Measurements from ENCODE around the gene TBL1X. TPM values are rescaled to one million over a fixed set of nuclear protein-coding genes. Genes with fewer than 3 reads are reported as not detected.

The TBL1X gene
- total and polyA plus RNA-seq, 2 of the 8 experiments (the other 6 are each of a cell fraction or from before 2014, with no cell fraction given), result 13.3 to 25.6 TPM

DNA sequence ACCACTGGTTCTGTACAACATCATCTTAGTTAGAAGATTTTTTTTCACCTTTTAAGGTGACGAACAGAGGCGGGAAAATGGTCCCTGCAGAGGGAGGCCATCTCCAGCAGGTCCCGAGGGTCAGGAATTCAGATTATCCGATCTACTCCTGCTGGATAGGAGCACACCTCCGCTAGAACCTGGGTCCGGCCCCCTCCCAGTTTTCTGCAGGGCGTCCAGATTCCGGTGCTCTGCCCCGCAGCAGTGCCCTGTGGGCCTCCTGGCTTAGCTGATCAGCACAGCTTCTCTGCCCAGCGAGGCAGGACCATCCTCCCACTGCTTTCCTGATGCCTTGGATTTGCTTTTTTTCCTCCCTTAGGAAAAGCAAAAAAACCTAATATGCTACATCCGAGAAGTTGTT, 2.3 kb downstream of the TBL1X start:
- no peak overlapping the region for H2BK12ac ChIP-seq (ENCODE audit: low read depth, low read length)
- peaks cover 10% of the 10 kb centered on the region; the same call in 1 of the 2 replicates for H3K23me2 ChIP-seq (ENCODE audit: low read depth, low read length)
- ChIA-PET CTCF (ENCODE audit: partially characterized antibody) (no interaction called here), POLR2A (ENCODE audit: partially characterized antibody) (no interaction called here)
- no peak overlapping the region for H3K18ac ChIP-seq (ENCODE audit: extremely low read depth, low read length)
- no peak overlapping the region for H3K14ac ChIP-seq (ENCODE audit: insufficient read length)
- H3K9me3 ChIP-seq (ENCODE audit: insufficient read depth in 2 of 2, low read depth in 1 of 2, low read length in 1 of 2), result no peaks in the 10 kb centered on the region
- no peak overlapping the region for H4K5ac ChIP-seq (ENCODE audit: insufficient read length, low read depth, low read length)
- H3K27ac ChIP-seq (ENCODE audit: low read depth, low read length), result no peak overlapping the region
- H3K9ac ChIP-seq (replicated peaks in 1 of 4; ENCODE audit: extremely low read depth in 1 of 4, low read depth in 3 of 4, low read length in 3 of 4), result no peak overlapping the region
- peak overlapping the region in 2 of 4 experiments; percentile 70 to 73; a peak in 3 of 8 replicates for H3K4me3 ChIP-seq (ENCODE audit: extremely low read depth in 1 of 4, insufficient read depth in 2 of 4, low read depth in 3 of 4, low read length in 4 of 4)
- H4K91ac ChIP-seq (replicated peaks; ENCODE audit: insufficient read length, low read length), result no peak overlapping the region
- no peak for FAIRE-seq
- H2AK5ac ChIP-seq (ENCODE audit: low read depth, low read length), result no peak overlapping the region
- 36% methylated on average over 11 of the region's 11 CpGs; no CpG with 5 or more reads in 1 of the 2 experiments for WGBS, 2 experiments (ENCODE audit: extremely low coverage in 1 of 2, insufficient coverage in 1 of 2, insufficient read length in 1 of 2, insufficient replicate concordance in 2 of 2, low coverage in 1 of 2, low lambda C conversion rate in 2 of 2, missing lambda C conversion rate in 1 of 2)
- no peak overlapping the region for H2BK15ac ChIP-seq (ENCODE audit: low read length)
- H2BK120ac ChIP-seq (replicated peaks; ENCODE audit: low read depth, low read length), result no peak overlapping the region
- no peak overlapping the region for H2BK20ac ChIP-seq (ENCODE audit: low read length)
- no peak overlapping the region for H2AFZ ChIP-seq (ENCODE audit: low read length)
- H3K27me3 ChIP-seq (replicated peaks in 1 of 4; ENCODE audit: control insufficient read depth in 3 of 4, extremely low read depth in 1 of 4, insufficient read depth in 3 of 4, low read length in 3 of 4), result no peaks in the 10 kb centered on the region
- H3K79me2 ChIP-seq (ENCODE audit: control insufficient read depth in 1 of 2, insufficient read depth in 2 of 2, low read length in 2 of 2), result peaks cover 0 to 56% of the 10 kb centered on the region in 2 experiments; a peak in 2 of 4 replicates
- no peaks in the 10 kb centered on the region for H3K79me1 ChIP-seq (ENCODE audit: low read depth, low read length)
- peaks cover 0 to 10% (median 3%) of the 10 kb centered on the region in 4 experiments; a peak in 2 of 7 replicates for H3K4me1 ChIP-seq (replicated peaks in 1 of 4; ENCODE audit: control insufficient read depth in 3 of 4, insufficient read depth in 4 of 4, low read length in 3 of 4)
- H4K20me1 ChIP-seq (replicated peaks in 1 of 2; ENCODE audit: control insufficient read depth in 1 of 2, insufficient read depth in 2 of 2, low read length in 2 of 2), result peaks cover 0 to 4% of the 10 kb centered on the region in 2 experiments
- H2BK5ac ChIP-seq (ENCODE audit: low read depth, low read length), result no peak overlapping the region
- no peak overlapping the region for H4K8ac ChIP-seq (ENCODE audit: extremely low read depth, insufficient read depth, low read length)
- H3K23ac ChIP-seq (ENCODE audit: insufficient read length), result no peak overlapping the region
- H3K4me2 ChIP-seq (ENCODE audit: insufficient read depth in 1 of 2, low read depth in 2 of 2, low read length in 2 of 2), result peak overlapping the region; percentile 67 to 90; a peak in 3 of 4 replicates
- no peak overlapping the region for H3K56ac ChIP-seq (replicated peaks; ENCODE audit: insufficient read length, low read depth, low read length)
- peaks cover 0 to 3% (median 0%) of the 10 kb centered on the region in 4 experiments; a peak in 1 of 8 replicates for H3K36me3 ChIP-seq (ENCODE audit: control insufficient read depth in 2 of 4, insufficient read depth in 4 of 4, low read length in 3 of 4)
- no peak overlapping the region for H3K4ac ChIP-seq (replicated peaks; ENCODE audit: insufficient read length, low read depth, low read length)
- no peak for DNase-seq (ENCODE audit: low read depth in 1 of 2, low spot score in 2 of 2)
- TF ChIP-seq SAP30 (IDR thresholded peaks at IDR 0.05; ENCODE audit: insufficient read depth, insufficient replicate concordance, low read length), result no peak
- TF ChIP-seq, protein P1, sequence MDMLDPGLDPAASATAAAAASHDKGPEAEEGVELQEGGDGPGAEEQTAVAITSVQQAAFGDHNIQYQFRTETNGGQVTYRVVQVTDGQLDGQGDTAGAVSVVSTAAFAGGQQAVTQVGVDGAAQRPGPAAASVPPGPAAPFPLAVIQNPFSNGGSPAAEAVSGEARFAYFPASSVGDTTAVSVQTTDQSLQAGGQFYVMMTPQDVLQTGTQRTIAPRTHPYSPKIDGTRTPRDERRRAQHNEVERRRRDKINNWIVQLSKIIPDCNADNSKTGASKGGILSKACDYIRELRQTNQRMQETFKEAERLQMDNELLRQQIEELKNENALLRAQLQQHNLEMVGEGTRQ (IDR thresholded peaks at IDR 0.05; ENCODE audit: low read length), result no peak
- no peak for TF ChIP-seq TEAD4 (IDR thresholded peaks at IDR 0.05; ENCODE audit: low read depth, low read length)
- TF ChIP-seq GTF2F1 (IDR thresholded peaks at IDR 0.05; ENCODE audit: borderline replicate concordance, low read depth, low read length), result no peak
- no peak for TF ChIP-seq RNF2 (IDR thresholded peaks at IDR 0.05; ENCODE audit: borderline replicate concordance, low read depth, low read length, missing control alignments, poor library complexity, severe bottlenecking)
- TF ChIP-seq, protein P2, sequence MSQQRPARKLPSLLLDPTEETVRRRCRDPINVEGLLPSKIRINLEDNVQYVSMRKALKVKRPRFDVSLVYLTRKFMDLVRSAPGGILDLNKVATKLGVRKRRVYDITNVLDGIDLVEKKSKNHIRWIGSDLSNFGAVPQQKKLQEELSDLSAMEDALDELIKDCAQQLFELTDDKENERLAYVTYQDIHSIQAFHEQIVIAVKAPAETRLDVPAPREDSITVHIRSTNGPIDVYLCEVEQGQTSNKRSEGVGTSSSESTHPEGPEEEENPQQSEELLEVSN (IDR thresholded peaks at IDR 0.05), result no peak
- TF ChIP-seq NRF1 (IDR thresholded peaks at IDR 0.05; ENCODE audit: low read depth, low read length), result no peak
- TF ChIP-seq RFX5 (IDR thresholded peaks at IDR 0.05; ENCODE audit: borderline replicate concordance, low read depth, low read length), result no peak

All from H1 (cell line).